HL-60 (cell line): ENCODE data around the gene CHAF1A.

Experiments
- POLR2AphosphoS5 ChIP-seq: IDR thresholded peaks from 2 replicates; pipeline ENCODE4 v1.6.1; 2012; ENCODE audit warnings: low read depth
- SPI1 ChIP-seq: IDR thresholded peaks from 2 replicates; pipeline ENCODE4 v1.6.1; 2012; ENCODE audit warnings: low read depth, mild to moderate bottlenecking, borderline replicate concordance
- TF ChIP-seq, protein P1 (sequence below): IDR thresholded peaks from one replicate; pipeline ENCODE4 v1.5.1; 2011; ENCODE audit warnings: low read length, control low read depth, inconsistent platforms; ENCODE audit not compliant: insufficient read depth
- TF ChIP-seq, protein P2 (sequence below): IDR thresholded peaks from 2 replicates; pipeline ENCODE4 v1.6.1; 2012; ENCODE audit warnings: low read depth; ENCODE audit not compliant: insufficient replicate concordance

DNA sequence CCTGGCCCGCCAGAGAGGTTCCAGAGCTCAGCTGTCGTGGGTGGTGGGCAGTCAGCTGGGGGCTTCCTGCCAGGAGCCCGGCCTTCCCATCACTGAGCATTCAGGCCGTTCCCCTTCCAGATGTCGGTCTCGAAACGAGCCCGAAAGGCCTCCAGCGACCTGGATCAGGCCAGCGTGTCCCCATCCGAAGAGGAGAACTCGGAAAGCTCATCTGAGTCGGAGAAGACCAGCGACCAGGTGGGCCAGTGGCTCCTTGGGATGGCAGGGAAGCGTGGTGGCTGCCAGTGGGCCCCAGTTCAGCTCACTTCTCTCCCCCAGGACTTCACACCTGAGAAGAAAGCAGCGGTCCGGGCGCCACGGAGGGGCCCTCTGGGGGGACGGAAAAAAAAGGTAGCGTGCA is 89.0 kb downstream of the CHAF1A start:
- TF ChIP-seq, protein P1, sequence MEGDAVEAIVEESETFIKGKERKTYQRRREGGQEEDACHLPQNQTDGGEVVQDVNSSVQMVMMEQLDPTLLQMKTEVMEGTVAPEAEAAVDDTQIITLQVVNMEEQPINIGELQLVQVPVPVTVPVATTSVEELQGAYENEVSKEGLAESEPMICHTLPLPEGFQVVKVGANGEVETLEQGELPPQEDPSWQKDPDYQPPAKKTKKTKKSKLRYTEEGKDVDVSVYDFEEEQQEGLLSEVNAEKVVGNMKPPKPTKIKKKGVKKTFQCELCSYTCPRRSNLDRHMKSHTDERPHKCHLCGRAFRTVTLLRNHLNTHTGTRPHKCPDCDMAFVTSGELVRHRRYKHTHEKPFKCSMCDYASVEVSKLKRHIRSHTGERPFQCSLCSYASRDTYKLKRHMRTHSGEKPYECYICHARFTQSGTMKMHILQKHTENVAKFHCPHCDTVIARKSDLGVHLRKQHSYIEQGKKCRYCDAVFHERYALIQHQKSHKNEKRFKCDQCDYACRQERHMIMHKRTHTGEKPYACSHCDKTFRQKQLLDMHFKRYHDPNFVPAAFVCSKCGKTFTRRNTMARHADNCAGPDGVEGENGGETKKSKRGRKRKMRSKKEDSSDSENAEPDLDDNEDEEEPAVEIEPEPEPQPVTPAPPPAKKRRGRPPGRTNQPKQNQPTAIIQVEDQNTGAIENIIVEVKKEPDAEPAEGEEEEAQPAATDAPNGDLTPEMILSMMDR = no peak
- TF ChIP-seq POLR2AphosphoS5 (no peak), SPI1 (no peak)
- TF ChIP-seq, protein P2, sequence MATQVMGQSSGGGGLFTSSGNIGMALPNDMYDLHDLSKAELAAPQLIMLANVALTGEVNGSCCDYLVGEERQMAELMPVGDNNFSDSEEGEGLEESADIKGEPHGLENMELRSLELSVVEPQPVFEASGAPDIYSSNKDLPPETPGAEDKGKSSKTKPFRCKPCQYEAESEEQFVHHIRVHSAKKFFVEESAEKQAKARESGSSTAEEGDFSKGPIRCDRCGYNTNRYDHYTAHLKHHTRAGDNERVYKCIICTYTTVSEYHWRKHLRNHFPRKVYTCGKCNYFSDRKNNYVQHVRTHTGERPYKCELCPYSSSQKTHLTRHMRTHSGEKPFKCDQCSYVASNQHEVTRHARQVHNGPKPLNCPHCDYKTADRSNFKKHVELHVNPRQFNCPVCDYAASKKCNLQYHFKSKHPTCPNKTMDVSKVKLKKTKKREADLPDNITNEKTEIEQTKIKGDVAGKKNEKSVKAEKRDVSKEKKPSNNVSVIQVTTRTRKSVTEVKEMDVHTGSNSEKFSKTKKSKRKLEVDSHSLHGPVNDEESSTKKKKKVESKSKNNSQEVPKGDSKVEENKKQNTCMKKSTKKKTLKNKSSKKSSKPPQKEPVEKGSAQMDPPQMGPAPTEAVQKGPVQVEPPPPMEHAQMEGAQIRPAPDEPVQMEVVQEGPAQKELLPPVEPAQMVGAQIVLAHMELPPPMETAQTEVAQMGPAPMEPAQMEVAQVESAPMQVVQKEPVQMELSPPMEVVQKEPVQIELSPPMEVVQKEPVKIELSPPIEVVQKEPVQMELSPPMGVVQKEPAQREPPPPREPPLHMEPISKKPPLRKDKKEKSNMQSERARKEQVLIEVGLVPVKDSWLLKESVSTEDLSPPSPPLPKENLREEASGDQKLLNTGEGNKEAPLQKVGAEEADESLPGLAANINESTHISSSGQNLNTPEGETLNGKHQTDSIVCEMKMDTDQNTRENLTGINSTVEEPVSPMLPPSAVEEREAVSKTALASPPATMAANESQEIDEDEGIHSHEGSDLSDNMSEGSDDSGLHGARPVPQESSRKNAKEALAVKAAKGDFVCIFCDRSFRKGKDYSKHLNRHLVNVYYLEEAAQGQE = no peak
